GM18502 (cell line): ENCODE data around the gene PUSL1.

Source experiments
- ATAC-seq: cut with Tn5 transposase; IDR thresholded peaks from one replicate; pipeline ENCODE4 v1.9.1; 2021; ENCODE audit warnings: mild to moderate bottlenecking; ENCODE audit not compliant: unreplicated experiment, poor library complexity

Gene PUSL1

GRCh38 chr1:1334835-1335234 lies 26.4 kb downstream of the PUSL1 start:
- ATAC-seq = no peak

GRCh38 chr1:1335283-1335682 lies 26.9 kb downstream of the PUSL1 start:
- no peak for ATAC-seq

GRCh38 chr1:1335792-1336248 lies 27.4 kb downstream of the PUSL1 start:
- no peak for ATAC-seq

GRCh38 chr1:1336446-1336845 lies 28.0 kb downstream of the PUSL1 start:
- ATAC-seq = no peak

- ATAC-seq = no peak
These were observed 28.8 kb downstream of the PUSL1 start for GRCh38 chr1:1336931-1337792.

GRCh38 chr1:1337793-1338147 lies 29.4 kb downstream of the PUSL1 start:
- no peak for ATAC-seq

GRCh38 chr1:1338278-1338677 lies 29.9 kb downstream of the PUSL1 start:
- ATAC-seq = no peak

GRCh38 chr1:1340185-1340584 lies 31.8 kb downstream of the PUSL1 start:
- no peak for ATAC-seq

- no peak for ATAC-seq
These were observed 32.6 kb downstream of the PUSL1 start for GRCh38 chr1:1340791-1341548.

GRCh38 chr1:1341549-1342021 lies 33.2 kb downstream of the PUSL1 start:
- no peak for ATAC-seq

GRCh38 chr1:1342061-1342562 lies 33.7 kb downstream of the PUSL1 start:
- ATAC-seq = no peak

- ATAC-seq = no peak
These were observed 34.3 kb downstream of the PUSL1 start for GRCh38 chr1:1342584-1343115.

GRCh38 chr1:1343811-1344421 lies 35.5 kb downstream of the PUSL1 start:
- ATAC-seq = no peak

GRCh38 chr1:1344655-1345361 lies 36.4 kb downstream of the PUSL1 start:
- no peak for ATAC-seq

GRCh38 chr1:1345384-1345783 lies 37.0 kb downstream of the PUSL1 start:
- ATAC-seq = no peak

- no peak for ATAC-seq
These were observed 37.6 kb downstream of the PUSL1 start for GRCh38 chr1:1345860-1346500.

GRCh38 chr1:1346501-1346890 lies 38.1 kb downstream of the PUSL1 start:
- ATAC-seq = no peak

- no peak for ATAC-seq
These were observed 38.7 kb downstream of the PUSL1 start for GRCh38 chr1:1347026-1347595.
